Measurements from ENCODE around the gene COPS4. TPM values are rescaled to one million over a fixed set of nuclear protein-coding genes. Genes with fewer than 3 reads are reported as not detected.

Gene COPS4
- total and polyA plus RNA-seq, 10 of the 15 experiments (the other 5 are each of a cell fraction or from before 2014, with no cell fraction given), result 34.2 to 159 (median 66.7) TPM

GRCh38 chr4:83012200-83012686 is 22.7 kb upstream of the COPS4 start:
- TF ChIP-seq LARP7 (IDR thresholded peaks at IDR 0.05) (peak; percentile 47; the same call in 1 of the 2 replicates), NFYA (IDR thresholded peaks at IDR 0.05; ENCODE audit: borderline replicate concordance, low read depth, low read length) (no peak)
- peak overlapping the region; percentile 91 for H3K4me2 ChIP-seq (ENCODE audit: control insufficient read depth, insufficient read depth)
- H4K20me1 ChIP-seq (ENCODE audit: control insufficient read depth, insufficient read depth), result no peaks in the 10 kb centered on the region
- ChIA-PET POLR2A (interaction anchor here (0.9 to 3.3 kb wide), 11 partner anchors 23 to 206 kb away, joined by 3 to 27 read pairs (median 6); partner anchors contain the start of genes COPS4 and THAP9), CTCF (interaction anchor here (0.6 to 2.0 kb wide), 8 partner anchors 23 to 270 kb away, joined by 3 to 27 read pairs (median 5); partner anchors contain the start of genes COPS4 and THAP9), RAD21 (ENCODE audit: unreplicated experiment) (interaction anchor here (0.7 to 6.5 kb wide), 13 partner anchors 13 to 407 kb away, joined by 3 to 68 read pairs (median 5); partner anchors contain the start of genes COPS4, COQ2 and THAP9), SMC1A (ENCODE audit: uncharacterized antibody, unreplicated experiment) (interaction anchor here (0.7 to 3.9 kb wide), 17 partner anchors 24 to 638 kb away, joined by 3 to 33 read pairs (median 6); partner anchors contain the start of genes COPS4, HNRNPD, SEC31A and THAP9)
- ATAC-seq, result peak; percentile 16
- H2AFZ ChIP-seq (ENCODE audit: control insufficient read depth, low read depth, low read length), result peak overlapping the region; percentile 58
- peak overlapping the region; percentile 45 for H3K27ac ChIP-seq (ENCODE audit: control insufficient read depth, insufficient read depth)
- peak overlapping the region; percentile 63 for H3K9ac ChIP-seq (ENCODE audit: control insufficient read depth, insufficient read depth, low read length)
- in situ Hi-C loops (cut with MboI), result loop anchor here (5.0 kb wide), 1 partner anchor 120 kb away; the partner anchor contains the start of gene SEC31A
- H3K4me1 ChIP-seq (ENCODE audit: control insufficient read depth, insufficient read depth, low read length), result no peaks in the 10 kb centered on the region
- H3K79me2 ChIP-seq (ENCODE audit: control insufficient read depth, insufficient read depth, low read length), result peaks cover 50% of the 10 kb centered on the region
- no peak for DNase-seq (ENCODE audit: low read depth, low spot score)
- FAIRE-seq, result no peak
- peak overlapping the region; percentile 76 for H3K4me3 ChIP-seq
- H3K36me3 ChIP-seq (ENCODE audit: control insufficient read depth in 2 of 2, insufficient read depth in 2 of 2, low read length in 1 of 2), result no peaks in the 10 kb centered on the region
- intact Hi-C loops (cut with micrococcal nuclease; ENCODE audit: unreplicated experiment), result loop anchor here (2.0 to 10.0 kb wide), 3 partner anchors 111 to 577 kb away; partner anchors contain the start of genes ENOPH1, HNRNPDL and THAP9
- H3K27me3 ChIP-seq (replicated peaks in 1 of 2; ENCODE audit: control insufficient read depth in 2 of 2, insufficient read depth in 2 of 2, low read length in 1 of 2), result no peaks in the 10 kb centered on the region
- WGBS (ENCODE audit: insufficient coverage, insufficient replicate concordance, low lambda C conversion rate, missing lambda C conversion rate), result 2% methylated on average over 28 of the region's 43 CpGs
- H3K9me3 ChIP-seq (replicated peaks; ENCODE audit: control insufficient read depth, insufficient read depth, low read length), result no peaks in the 10 kb centered on the region
- BruUV-seq (replicated peaks), result no TSS peak

- no peaks in the 10 kb centered on the region for H3K4me1 ChIP-seq (ENCODE audit: control insufficient read depth, insufficient read depth, low read length)
- H3K9ac ChIP-seq (ENCODE audit: control insufficient read depth, insufficient read depth, low read length), result peak overlapping the region; percentile 63
- intact Hi-C loops (cut with micrococcal nuclease; ENCODE audit: unreplicated experiment), result loop anchor here (1.0 to 10.0 kb wide), 5 partner anchors 21 to 578 kb away; partner anchors contain the start of genes ENOPH1, HNRNPDL, SEC31A and THAP9
- ChIA-PET POLR2A (interaction anchor here (0.6 to 1.7 kb wide), 7 partner anchors 10 to 205 kb away, joined by 3 to 9 read pairs (median 4); partner anchors contain the start of gene COPS4), SMC1A (ENCODE audit: uncharacterized antibody, unreplicated experiment) (interaction anchor here (0.6 to 3.4 kb wide), 7 partner anchors 22 to 268 kb away, joined by 3 to 15 read pairs (median 4); partner anchors contain the start of genes COPS4 and SEC31A), RAD21 (ENCODE audit: unreplicated experiment) (interaction anchor here (0.7 to 6.5 kb wide), 6 partner anchors 21 to 271 kb away, joined by 3 to 68 read pairs (median 5); partner anchors contain the start of genes COPS4 and THAP9), CTCF (interaction anchor here (1.1 to 2.0 kb wide), 5 partner anchors 22 to 255 kb away, joined by 3 to 27 read pairs (median 4); partner anchors contain the start of genes COPS4 and THAP9)
- ATAC-seq (peak; percentile 85), FAIRE-seq (peak; percentile 86), DNase-seq (ENCODE audit: low read depth, low spot score) (peak; percentile 88)
- H3K9me3 ChIP-seq (replicated peaks; ENCODE audit: control insufficient read depth, insufficient read depth, low read length), result no peaks in the 10 kb centered on the region
- H3K36me3 ChIP-seq (ENCODE audit: control insufficient read depth in 2 of 2, insufficient read depth in 2 of 2, low read length in 1 of 2), result no peaks in the 10 kb centered on the region
- H4K20me1 ChIP-seq (ENCODE audit: control insufficient read depth, insufficient read depth), result no peaks in the 10 kb centered on the region
- no peaks in the 10 kb centered on the region for H3K27me3 ChIP-seq (replicated peaks in 1 of 2; ENCODE audit: control insufficient read depth in 2 of 2, insufficient read depth in 2 of 2, low read length in 1 of 2)
- peak overlapping the region; percentile 60 for H3K27ac ChIP-seq (ENCODE audit: control insufficient read depth, insufficient read depth)
- WGBS (ENCODE audit: insufficient coverage, insufficient replicate concordance, low lambda C conversion rate, missing lambda C conversion rate), result under 1% methylated on average over 47 of the region's 73 CpGs
- peak overlapping the region; percentile 91 for H3K4me2 ChIP-seq (ENCODE audit: control insufficient read depth, insufficient read depth)
- BruUV-seq (replicated peaks), result no TSS peak
- in situ Hi-C loops (cut with MboI), result loop anchor here (5.0 kb wide), 1 partner anchor 121 kb away; the partner anchor contains the start of gene SEC31A
- peak overlapping the region; percentile 77 for H3K4me3 ChIP-seq
- H2AFZ ChIP-seq (ENCODE audit: control insufficient read depth, low read depth, low read length), result peak overlapping the region; percentile 90
- H3K79me2 ChIP-seq (ENCODE audit: control insufficient read depth, insufficient read depth, low read length), result peaks cover 44% of the 10 kb centered on the region
- TF ChIP-seq CEBPZ (IDR thresholded peaks at IDR 0.05; ENCODE audit: low read depth, low read length) (no peak), RELA (IDR thresholded peaks at IDR 0.05; ENCODE audit: borderline replicate concordance, partially characterized antibody) (peak; percentile 81), POLR2AphosphoS5 (IDR thresholded peaks at IDR 0.05; ENCODE audit: low read length) (peak; percentile 72), CBX5 (IDR thresholded peaks at IDR 0.05; ENCODE audit: low read depth) (no peak), POLR2A (IDR thresholded peaks at IDR 0.05; ENCODE audit: low read depth, low read length) (peak; percentile 78), FOXK2 (IDR thresholded peaks at IDR 0.05) (peak; percentile 96), IKZF2 (IDR thresholded peaks at IDR 0.05) (peak; percentile 59 to 80), E2F4 (IDR thresholded peaks at IDR 0.05; ENCODE audit: low read depth, low read length) (peak; percentile 93)
These were observed 22.1 kb upstream of the COPS4 start for GRCh38 chr4:83012687-83013419.

All from GM12878 (cell line).